ENCODE results near the gene PRDM11.

- TF ChIP-seq CTCF (IDR thresholded peaks at IDR 0.05), result no peak
- TF ChIP-seq E2F1 (CRISPR knock-in tag; IDR thresholded peaks at IDR 0.05), result no peak
- TF ChIP-seq JUN (CRISPR knock-in tag; IDR thresholded peaks at IDR 0.05), result no peak
- TF ChIP-seq ZNF232 (CRISPR knock-in tag; IDR thresholded peaks at IDR 0.05), result no peak
- no peak for TF ChIP-seq SOX15 (CRISPR knock-in tag; IDR thresholded peaks at IDR 0.05)
- TF ChIP-seq ATF3 (CRISPR knock-in tag; conservative IDR thresholded peaks at IDR 0.05), result no peak
- TF ChIP-seq USF2 (CRISPR knock-in tag; IDR thresholded peaks at IDR 0.05), result no peak
- TF ChIP-seq E2F4 (CRISPR knock-in tag; IDR thresholded peaks at IDR 0.05; ENCODE audit: borderline replicate concordance, low read depth), result no peak
- TF ChIP-seq AFF4 (CRISPR knock-in tag; IDR thresholded peaks at IDR 0.05; ENCODE audit: borderline replicate concordance), result no peak
- TF ChIP-seq ZNF121 (CRISPR knock-in tag; IDR thresholded peaks at IDR 0.05), result no peak
- no peak for TF ChIP-seq TEAD4 (CRISPR knock-in tag; IDR thresholded peaks at IDR 0.05)
- no peak for TF ChIP-seq RELA (CRISPR knock-in tag; IDR thresholded peaks at IDR 0.05; ENCODE audit: borderline replicate concordance)
These were observed 32.6 kb downstream of the PRDM11 start for GRCh38 chr11:45178890-45179671.
